Testis (tissue), 2 donors: ENCODE data around the gene ANKRD44.

Experiments used
- CTCF ChIP-seq, 3 experiments: fragments of 450-650 bp in 2 of 3; fragments of 200-600 bp in 1 of 3; sonication (generic) in 1 of 3; IDR thresholded peaks; one replicate each; pipeline ENCODE4 v1.5.1; 2016 to 2019; ENCODE audit warnings: antibody characterized with exemption in 3 of 3, mild to moderate bottlenecking in 2 of 3, moderate library complexity in 1 of 3
- POLR2A ChIP-seq: fragments of 450-650 bp; IDR thresholded peaks from one replicate; pipeline ENCODE4 v1.6.1; 2017; ENCODE audit warnings: antibody characterized with exemption, mild to moderate bottlenecking, moderate library complexity

GRCh38 chr2:197208024-197208423, 102.6 kb downstream of the ANKRD44 start:
- TF ChIP-seq CTCF (IDR thresholded peaks at IDR 0.05), result no peak
- TF ChIP-seq POLR2A, result no peak
